Lower leg skin (tissue), 3 donors: Measurements from ENCODE around the gene TRIM42.

ENCODE experiments used
- CTCF ChIP-seq, 3 donors: fragments of 450-650 bp; IDR thresholded peaks; one replicate each; pipeline ENCODE4 v1.5.1; 2016; ENCODE audit warnings: antibody characterized with exemption in 3 of 3, mild to moderate bottlenecking in 3 of 3, moderate library complexity in 2 of 3
- POLR2A ChIP-seq, 2 donors: fragments of 450-650 bp; IDR thresholded peaks; one replicate each; pipeline ENCODE4 v1.6.1; 2016 to 2017; ENCODE audit warnings: antibody characterized with exemption in 2 of 2, mild to moderate bottlenecking in 1 of 2, moderate library complexity in 1 of 2

- TF ChIP-seq POLR2A (IDR thresholded peaks at IDR 0.05), result no peak
- TF ChIP-seq CTCF (IDR thresholded peaks at IDR 0.05), result no peak
These were observed 48.2 kb downstream of the TRIM42 start for GRCh38 chr3:140726066-140726465.
